Measurements from ENCODE around the gene ATP2B3. TPM values are rescaled to one million over a fixed set of nuclear protein-coding genes. Genes with fewer than 3 reads are reported as not detected.

The ATP2B3 gene
- polyA plus RNA-seq, 3 donors = 0.01 TPM; not detected in 2

DNA sequence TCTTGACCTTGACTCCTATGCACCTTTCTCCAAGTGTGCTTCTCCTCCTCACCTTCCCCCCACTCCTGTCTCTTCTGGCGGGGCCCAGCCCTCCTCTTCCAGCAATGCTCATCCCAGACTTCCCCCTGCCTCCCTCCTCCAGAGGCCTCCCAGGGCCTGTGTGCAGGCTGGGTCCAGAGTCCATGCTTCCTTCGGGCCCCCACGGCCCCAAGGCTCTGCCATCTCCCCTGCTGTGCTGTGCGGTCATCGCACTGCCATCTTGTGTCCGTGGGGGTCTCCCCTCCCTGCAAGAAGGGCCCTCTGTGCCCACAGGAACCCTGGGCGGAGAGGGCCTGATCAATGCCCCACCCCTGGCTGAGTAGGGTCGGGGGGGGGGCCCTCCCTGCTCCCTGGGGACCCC is 27.3 kb downstream of the ATP2B3 start:
- no peaks in the 10 kb centered on the region for H4K20me1 ChIP-seq (ENCODE audit: insufficient read depth, low read length)
- TF ChIP-seq, protein P1, sequence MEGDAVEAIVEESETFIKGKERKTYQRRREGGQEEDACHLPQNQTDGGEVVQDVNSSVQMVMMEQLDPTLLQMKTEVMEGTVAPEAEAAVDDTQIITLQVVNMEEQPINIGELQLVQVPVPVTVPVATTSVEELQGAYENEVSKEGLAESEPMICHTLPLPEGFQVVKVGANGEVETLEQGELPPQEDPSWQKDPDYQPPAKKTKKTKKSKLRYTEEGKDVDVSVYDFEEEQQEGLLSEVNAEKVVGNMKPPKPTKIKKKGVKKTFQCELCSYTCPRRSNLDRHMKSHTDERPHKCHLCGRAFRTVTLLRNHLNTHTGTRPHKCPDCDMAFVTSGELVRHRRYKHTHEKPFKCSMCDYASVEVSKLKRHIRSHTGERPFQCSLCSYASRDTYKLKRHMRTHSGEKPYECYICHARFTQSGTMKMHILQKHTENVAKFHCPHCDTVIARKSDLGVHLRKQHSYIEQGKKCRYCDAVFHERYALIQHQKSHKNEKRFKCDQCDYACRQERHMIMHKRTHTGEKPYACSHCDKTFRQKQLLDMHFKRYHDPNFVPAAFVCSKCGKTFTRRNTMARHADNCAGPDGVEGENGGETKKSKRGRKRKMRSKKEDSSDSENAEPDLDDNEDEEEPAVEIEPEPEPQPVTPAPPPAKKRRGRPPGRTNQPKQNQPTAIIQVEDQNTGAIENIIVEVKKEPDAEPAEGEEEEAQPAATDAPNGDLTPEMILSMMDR (IDR thresholded peaks at IDR 0.05) = no peak
- Mint-ChIP-seq H3K27me3 (ENCODE audit: low read depth in 3 of 3) (peaks cover 0 to 19% (median 13%) of the 10 kb centered on the region in 3 donors), H3K36me3 (no peaks in the 10 kb centered on the region), H3K27ac (no peak overlapping the region), H3K4me3 (no peak overlapping the region), H3K9me3 (peaks cover 0 to 2% (median 0%) of the 10 kb centered on the region in 7 donors), H3K4me1 (peaks cover 2% of the 10 kb centered on the region)
- intact Hi-C loops (cut with micrococcal nuclease) = no loop called here
- no peak overlapping the region for H3K4me3 ChIP-seq (replicated peaks in 1 of 3; ENCODE audit: low read depth in 2 of 3, low read length in 3 of 3)
- H3K4me2 ChIP-seq (replicated peaks; ENCODE audit: extremely low read depth, low read length, poor library complexity, severe bottlenecking) = no peak overlapping the region
- H3K9ac ChIP-seq (ENCODE audit: insufficient read depth, low read length, poor library complexity, severe bottlenecking) = no peak overlapping the region
- no peaks in the 10 kb centered on the region for H3K4me1 ChIP-seq (ENCODE audit: control insufficient read depth in 1 of 2, insufficient read depth in 2 of 2, low read length in 2 of 2)
- H3K27me3 ChIP-seq (ENCODE audit: control insufficient read depth in 2 of 2, insufficient read depth in 2 of 2, low read length in 2 of 2) = no peaks in the 10 kb centered on the region
- no peak for DNase-seq
- no peak overlapping the region for H3K27ac ChIP-seq (ENCODE audit: low read depth in 1 of 2, low read length in 2 of 2)
- no peaks in the 10 kb centered on the region for H3K79me2 ChIP-seq (ENCODE audit: insufficient read depth, low read length)
- H2AFZ ChIP-seq (ENCODE audit: insufficient read depth, low read depth, low read length, poor library complexity, severe bottlenecking) = no peak overlapping the region
- WGBS (ENCODE audit: insufficient coverage) = 86% methylated on average over 1 of the region's 8 CpGs
- H3K36me3 ChIP-seq (replicated peaks in 1 of 2; ENCODE audit: control insufficient read depth in 1 of 2, insufficient read depth in 2 of 2, low read length in 2 of 2) = no peaks in the 10 kb centered on the region
- no peaks in the 10 kb centered on the region for H3K9me3 ChIP-seq (replicated peaks in 1 of 2; ENCODE audit: control insufficient read depth in 1 of 2, insufficient read depth in 1 of 2, low read length in 2 of 2)

- 97% methylated on average over 5 of the region's 11 CpGs for WGBS (ENCODE audit: insufficient coverage)
- Histone ChIP-seq H3K27me3 (ENCODE audit: control insufficient read depth in 2 of 2, insufficient read depth in 2 of 2, low read length in 2 of 2) (no peaks in the 10 kb centered on the region), H3K4me1 (ENCODE audit: control insufficient read depth in 1 of 2, insufficient read depth in 2 of 2, low read length in 2 of 2) (no peaks in the 10 kb centered on the region), H3K4me2 (replicated peaks; ENCODE audit: extremely low read depth, low read length, poor library complexity, severe bottlenecking) (no peak overlapping the region), H3K36me3 (replicated peaks in 1 of 2; ENCODE audit: control insufficient read depth in 1 of 2, insufficient read depth in 2 of 2, low read length in 2 of 2) (no peaks in the 10 kb centered on the region), H3K79me2 (ENCODE audit: insufficient read depth, low read length) (no peaks in the 10 kb centered on the region), H3K4me3 (replicated peaks in 1 of 3; ENCODE audit: low read depth in 2 of 3, low read length in 3 of 3) (no peak overlapping the region), H2AFZ (ENCODE audit: insufficient read depth, low read depth, low read length, poor library complexity, severe bottlenecking) (no peak overlapping the region), H3K9ac (ENCODE audit: insufficient read depth, low read length, poor library complexity, severe bottlenecking) (no peak overlapping the region), H3K27ac (ENCODE audit: low read depth in 1 of 2, low read length in 2 of 2) (no peak overlapping the region), H3K9me3 (replicated peaks in 1 of 2; ENCODE audit: control insufficient read depth in 1 of 2, insufficient read depth in 1 of 2, low read length in 2 of 2) (no peaks in the 10 kb centered on the region), H4K20me1 (ENCODE audit: insufficient read depth, low read length) (no peaks in the 10 kb centered on the region)
- peak overlapping the region in 1 of 7 donors; percentile 15 for H3K27ac Mint-ChIP-seq
- no peaks in the 10 kb centered on the region for H3K36me3 Mint-ChIP-seq
- peaks cover 0 to 2% (median 0%) of the 10 kb centered on the region in 7 donors for H3K9me3 Mint-ChIP-seq
- intact Hi-C loops (cut with micrococcal nuclease) = no loop called here
- TF ChIP-seq, protein P1 (IDR thresholded peaks at IDR 0.05) = no peak
- no peak overlapping the region for H3K4me3 Mint-ChIP-seq
- peaks cover 3% of the 10 kb centered on the region for H3K4me1 Mint-ChIP-seq
- peaks cover 0 to 21% (median 9%) of the 10 kb centered on the region in 3 donors for H3K27me3 Mint-ChIP-seq (ENCODE audit: low read depth in 3 of 3)
- no peak for DNase-seq
These were observed 28.9 kb downstream of the ATP2B3 start for GRCh38 chrX:153546386-153546785.

Measured in CD14-positive monocyte (primary cell).